Hepatocyte (in vitro differentiated cells): ENCODE data around the gene NDRG3. TPM values are rescaled to one million over a fixed set of nuclear protein-coding genes. Genes with fewer than 3 reads are reported as not detected.

Experiments
- DNase-seq: peaks from one replicate; pipeline ENCODE4 v3.0.0-alpha.2; 2016; ENCODE audit warnings: low spot score
- H2AFZ ChIP-seq: fragments of 200-600 bp; sonication (generic); 2 replicates; pipeline ENCODE4 v1.6.0; 2016; ENCODE audit warnings: antibody characterized with exemption, mild to moderate bottlenecking
- H3K27ac ChIP-seq: fragments of 200-600 bp; sonication (generic); 2 replicates; pipeline ENCODE4 v1.5.1; 2016; ENCODE audit warnings: mild to moderate bottlenecking
- H3K27me3 ChIP-seq: fragments of 200-600 bp; sonication (generic); 2 replicates; pipeline ENCODE4 v1.6.1; 2016
- H3K36me3 ChIP-seq: fragments of 200-600 bp; sonication (generic); replicated peaks from 2 replicates; pipeline ENCODE4 v1.5.1; 2016; ENCODE audit warnings: low read depth; ENCODE audit not compliant: insufficient read depth
- H3K4me1 ChIP-seq: fragments of 200-600 bp; sonication (generic); 2 replicates; pipeline ENCODE4 v1.5.1; 2016; ENCODE audit warnings: mild to moderate bottlenecking, moderate library complexity; ENCODE audit not compliant: insufficient read depth
- H3K4me2 ChIP-seq: fragments of 200-600 bp; sonication (generic); 2 replicates; pipeline ENCODE4 v1.6.0; 2016
- H3K4me3 ChIP-seq: fragments of 200-600 bp; sonication (generic); 2 replicates; pipeline ENCODE4 v1.5.1; 2016; ENCODE audit warnings: mild to moderate bottlenecking
- H3K79me2 ChIP-seq: fragments of 200-600 bp; sonication (generic); 2 replicates; pipeline ENCODE4 v1.6.0; 2017; ENCODE audit warnings: mild to moderate bottlenecking
- H3K9me2 ChIP-seq: fragments of 200-600 bp; sonication (generic); replicated peaks from 2 replicates; pipeline ENCODE4 v1.6.0; 2017; ENCODE audit warnings: mild to moderate bottlenecking; ENCODE audit not compliant: insufficient read depth
- H3K9me3 ChIP-seq: fragments of 200-600 bp; sonication (generic); 2 replicates; pipeline ENCODE4 v1.5.1; 2016; ENCODE audit warnings: low read depth, mild to moderate bottlenecking
- H4K20me1 ChIP-seq: fragments of 200-600 bp; sonication (generic); 2 replicates; pipeline ENCODE4 v1.6.0; 2016; ENCODE audit warnings: mild to moderate bottlenecking; ENCODE audit not compliant: insufficient read depth, poor library complexity, severe bottlenecking
- CTCF ChIP-seq: fragments of 200-600 bp; sonication (generic); IDR thresholded peaks from 2 replicates; pipeline ENCODE4 v1.5.1; 2016; ENCODE audit warnings: antibody characterized with exemption, mild to moderate bottlenecking; ENCODE audit not compliant: poor library complexity
- EZH2 ChIP-seq: fragments of 200-600 bp; sonication (generic); IDR thresholded peaks from 2 replicates; pipeline ENCODE4 v1.6.1; 2016; ENCODE audit warnings: antibody characterized with exemption, mild to moderate bottlenecking, borderline replicate concordance
- EZH2phosphoT487 ChIP-seq: fragments of 200-600 bp; sonication (generic); IDR thresholded peaks from one replicate; pipeline ENCODE4 v1.6.1; 2018; ENCODE audit warnings: antibody characterized with exemption, mild to moderate bottlenecking, low read depth, moderate library complexity; ENCODE audit not compliant: unreplicated experiment, severe bottlenecking
- WGBS: methylation state at CpG from one replicate; pipeline ENCODE4 v1.1.6; 2016; ENCODE audit warnings: low lambda C conversion rate; ENCODE audit errors: missing lambda C conversion rate; 5-methylcytosine and 5-hydroxymethylcytosine counted together
- polyA plus RNA-seq: library from polyadenylated mRNA; unstranded; fragments of >200 nt; fragmentation: Nextera tagmentation; extraction: Ambion mirVana; gene quantifications from 2 replicates; pipeline ENCODE4 v1.2.1, GENCODE V29; 2016
- total RNA-seq: library from RNA; depleted of rRNA; stranded (reverse); fragments of >200 nt; gene quantifications from 2 replicates; pipeline ENCODE4 v1.2.3, GENCODE V29; 2014

NDRG3 gene
- total and polyA plus RNA-seq, 2 experiments from 2014 or later: 19.1 to 19.5 TPM

GRCh38 chr20:36656733-36657132 lies 89.2 kb downstream of the NDRG3 start:
- H3K36me3 ChIP-seq: no peaks in the 10 kb centered on the region
- no peak overlapping the region for H3K4me3 ChIP-seq
- H3K4me2 ChIP-seq: no peak overlapping the region
- no peaks in the 10 kb centered on the region for H3K4me1 ChIP-seq
- 70% methylated on average over 4 of the region's 4 CpGs for WGBS
- H3K79me2 ChIP-seq: no peaks in the 10 kb centered on the region
- H3K27me3 ChIP-seq: no peaks in the 10 kb centered on the region
- H2AFZ ChIP-seq: no peak overlapping the region
- DNase-seq: no peak
- no peaks in the 10 kb centered on the region for H3K9me2 ChIP-seq
- H4K20me1 ChIP-seq: no peaks in the 10 kb centered on the region
- H3K27ac ChIP-seq: no peak overlapping the region
- TF ChIP-seq EZH2: no peak
- TF ChIP-seq CTCF: no peak
- TF ChIP-seq EZH2phosphoT487: no peak
- H3K9me3 ChIP-seq: no peaks in the 10 kb centered on the region

- no peaks in the 10 kb centered on the region for H3K36me3 ChIP-seq
- WGBS: 97% methylated on average over 3 of the region's 3 CpGs
- no peak overlapping the region for H2AFZ ChIP-seq
These were observed 90.9 kb downstream of the NDRG3 start for GRCh38 chr20:36655004-36655403.

GRCh38 chr20:36654506-36654905 lies 91.4 kb downstream of the NDRG3 start:
- no peaks in the 10 kb centered on the region for H3K9me2 ChIP-seq
- H3K27me3 ChIP-seq: no peaks in the 10 kb centered on the region
- H3K4me2 ChIP-seq: no peak overlapping the region
- H3K79me2 ChIP-seq: no peaks in the 10 kb centered on the region
- WGBS: 97% methylated on average over 8 of the region's 8 CpGs
- no peak overlapping the region for H2AFZ ChIP-seq
- no peaks in the 10 kb centered on the region for H3K4me1 ChIP-seq
- no peak for DNase-seq
- H3K36me3 ChIP-seq: no peaks in the 10 kb centered on the region
- TF ChIP-seq EZH2 (no peak), EZH2phosphoT487 (no peak), CTCF (no peak)
- no peak overlapping the region for H3K4me3 ChIP-seq
- H4K20me1 ChIP-seq: no peaks in the 10 kb centered on the region
- no peaks in the 10 kb centered on the region for H3K9me3 ChIP-seq
- no peak overlapping the region for H3K27ac ChIP-seq

More at GRCh38 chr20:36655004-36655403, 90.9 kb downstream of the NDRG3 start:
- no peaks in the 10 kb centered on the region for H3K79me2 ChIP-seq
- H3K4me1 ChIP-seq: no peaks in the 10 kb centered on the region
- TF ChIP-seq EZH2 (no peak), EZH2phosphoT487 (no peak), CTCF (no peak)
- no peak overlapping the region for H3K4me3 ChIP-seq
- no peak for DNase-seq
- H3K9me2 ChIP-seq: no peaks in the 10 kb centered on the region
- H3K4me2 ChIP-seq: no peak overlapping the region
- H3K9me3 ChIP-seq: no peaks in the 10 kb centered on the region
- H3K27ac ChIP-seq: no peak overlapping the region
- H3K27me3 ChIP-seq: no peaks in the 10 kb centered on the region
- no peaks in the 10 kb centered on the region for H4K20me1 ChIP-seq

GRCh38 chr20:36653456-36653855 lies 92.4 kb downstream of the NDRG3 start:
- no peaks in the 10 kb centered on the region for H3K79me2 ChIP-seq
- TF ChIP-seq CTCF (no peak), EZH2phosphoT487 (no peak), EZH2 (no peak)
- 96% methylated on average over 9 of the region's 9 CpGs for WGBS
- H3K4me3 ChIP-seq: no peak overlapping the region
- no peaks in the 10 kb centered on the region for H3K9me3 ChIP-seq
- H3K27me3 ChIP-seq: no peaks in the 10 kb centered on the region
- no peak overlapping the region for H2AFZ ChIP-seq
- H3K27ac ChIP-seq: no peak overlapping the region
- H4K20me1 ChIP-seq: no peaks in the 10 kb centered on the region
- no peaks in the 10 kb centered on the region for H3K4me1 ChIP-seq
- no peaks in the 10 kb centered on the region for H3K9me2 ChIP-seq
- H3K36me3 ChIP-seq: no peaks in the 10 kb centered on the region
- no peak overlapping the region for H3K4me2 ChIP-seq
- no peak for DNase-seq
